ENCODE measurements around the gene SLC9A7. TPM values are rescaled to one million over a fixed set of nuclear protein-coding genes. Genes with fewer than 3 reads are reported as not detected.

The SLC9A7 gene
- total and polyA plus RNA-seq, 2 of the 13 experiments (the other 11 are each of a cell fraction or from before 2014, with no cell fraction given) = 5.8 to 7.2 TPM

DNA sequence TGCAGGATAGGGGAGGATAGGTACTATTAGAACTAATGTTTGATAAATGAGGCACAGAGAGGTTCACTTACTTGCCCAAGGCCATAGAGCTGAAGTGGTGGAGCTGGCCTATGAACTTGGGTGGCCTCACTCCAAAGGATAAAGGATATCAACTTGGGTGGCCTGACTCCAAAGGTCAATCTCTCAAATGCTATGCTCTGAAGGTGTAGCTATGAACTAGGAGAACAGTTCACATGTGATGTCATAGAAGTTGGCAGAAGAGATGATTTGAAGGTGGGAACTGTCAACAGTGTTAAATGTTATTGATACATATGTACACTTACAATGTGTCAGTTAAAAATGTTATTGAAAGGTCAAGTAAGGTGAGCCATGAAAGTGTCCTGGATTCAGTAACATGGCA is 191.5 kb downstream of the SLC9A7 start:
- no peak overlapping the region for H3K9ac ChIP-seq (ENCODE audit: insufficient read depth, low read depth, low read length)
- H3K79me2 ChIP-seq (ENCODE audit: insufficient read depth, low read length) = no peaks in the 10 kb centered on the region
- H3K9me3 ChIP-seq (ENCODE audit: low read length) = no peaks in the 10 kb centered on the region
- no TSS peak for BruUV-seq (replicated peaks)
- TF ChIP-seq ZNF703 (CRISPR knock-in tag; IDR thresholded peaks at IDR 0.05; ENCODE audit: borderline replicate concordance) (no peak), ZNF720 (CRISPR knock-in tag; IDR thresholded peaks at IDR 0.05) (no peak), ISL2 (CRISPR knock-in tag; IDR thresholded peaks at IDR 0.05) (no peak), CREB1 (IDR thresholded peaks at IDR 0.05) (no peak), CREB1 (CRISPR knock-in tag; IDR thresholded peaks at IDR 0.05) (no peak)
- TF ChIP-seq, protein P1, sequence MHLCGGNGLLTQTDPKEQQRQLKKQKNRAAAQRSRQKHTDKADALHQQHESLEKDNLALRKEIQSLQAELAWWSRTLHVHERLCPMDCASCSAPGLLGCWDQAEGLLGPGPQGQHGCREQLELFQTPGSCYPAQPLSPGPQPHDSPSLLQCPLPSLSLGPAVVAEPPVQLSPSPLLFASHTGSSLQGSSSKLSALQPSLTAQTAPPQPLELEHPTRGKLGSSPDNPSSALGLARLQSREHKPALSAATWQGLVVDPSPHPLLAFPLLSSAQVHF (CRISPR knock-in tag; IDR thresholded peaks at IDR 0.05) = no peak
- no peak overlapping the region for H2AFZ ChIP-seq (ENCODE audit: low read length)
- no peak overlapping the region for H3K4me3 ChIP-seq (replicated peaks in 1 of 3; ENCODE audit: insufficient read depth in 1 of 3, low read depth in 2 of 3, low read length in 3 of 3)
- POLR2A ChIA-PET = no interaction called here
- CTCF ChIA-PET (ENCODE audit: low intra/inter-chr PET ratio, low total read pairs) = no interaction called here
- H4K20me1 ChIP-seq (ENCODE audit: insufficient read depth, low read length) = no peaks in the 10 kb centered on the region
- in situ Hi-C loops (cut with HindIII; ENCODE audit: extremely low pct_ligation_motif_present, low pct_unique_long_range_greater_than_20kb) (no loop called here), intact Hi-C loops (cut with micrococcal nuclease; ENCODE audit: unreplicated experiment) (no loop called here)
- ATAC-seq (no peak), FAIRE-seq (no peak), DNase-seq (ENCODE audit: low spot score) (no peak)
- no peaks in the 10 kb centered on the region for H3K27me3 ChIP-seq (ENCODE audit: control insufficient read depth in 1 of 2, insufficient read depth in 2 of 2, low read length in 2 of 2)
- H3K36me3 ChIP-seq (replicated peaks in 1 of 2; ENCODE audit: control insufficient read depth in 1 of 2, insufficient read depth in 2 of 2, low read length in 2 of 2) = no peaks in the 10 kb centered on the region
- H3K4me1 ChIP-seq (ENCODE audit: insufficient read depth, low read length) = peaks cover 17% of the 10 kb centered on the region
- H3K27ac ChIP-seq (ENCODE audit: extremely low read length, insufficient read depth, low read length) = no peak overlapping the region
- H3K4me2 ChIP-seq (ENCODE audit: low read depth, low read length) = no peak overlapping the region

DNA sequence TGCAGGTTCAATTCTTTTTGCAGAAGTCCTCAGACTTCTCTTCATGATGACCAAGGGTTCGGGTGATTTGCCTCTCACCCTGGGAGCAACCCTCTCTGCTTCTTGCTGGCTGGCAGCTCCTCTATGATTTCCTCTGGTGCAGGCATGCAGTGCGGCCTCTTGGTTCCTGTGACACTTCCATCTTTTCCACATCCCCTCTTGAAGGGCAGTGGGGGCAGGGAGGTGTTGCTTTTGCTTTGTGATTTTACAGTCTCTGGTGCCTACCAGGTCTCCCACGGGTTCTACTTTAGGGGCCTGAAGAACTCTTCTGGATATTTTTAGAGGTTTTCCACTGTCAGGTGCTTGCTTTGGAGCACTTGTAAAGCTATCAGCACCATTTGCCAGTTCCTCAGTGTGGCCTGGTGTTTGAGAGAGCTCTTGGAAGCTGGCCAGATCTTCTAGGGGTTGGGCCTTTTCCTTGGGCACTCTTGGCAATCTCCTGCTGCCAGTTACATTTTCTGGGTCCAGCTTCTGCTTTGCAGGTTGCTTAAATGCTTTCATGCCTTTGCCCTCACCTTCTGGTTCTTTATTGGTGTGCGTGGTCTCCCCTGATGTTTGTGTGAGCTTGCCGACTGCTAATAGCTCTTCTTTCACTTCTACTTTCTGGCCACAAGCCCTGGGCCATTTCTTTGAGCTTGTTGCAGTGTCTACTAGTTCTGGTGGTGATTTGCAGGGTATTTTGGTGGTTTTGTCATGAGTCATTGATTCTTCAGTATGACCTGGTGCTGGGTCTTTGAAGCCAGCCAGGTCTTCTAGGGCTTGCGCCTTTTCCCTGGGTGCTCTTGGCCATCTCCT is 196.9 kb downstream of the SLC9A7 start:
- CTCF ChIA-PET (ENCODE audit: low intra/inter-chr PET ratio, low total read pairs) = no interaction called here
- TF ChIP-seq, protein P2, sequence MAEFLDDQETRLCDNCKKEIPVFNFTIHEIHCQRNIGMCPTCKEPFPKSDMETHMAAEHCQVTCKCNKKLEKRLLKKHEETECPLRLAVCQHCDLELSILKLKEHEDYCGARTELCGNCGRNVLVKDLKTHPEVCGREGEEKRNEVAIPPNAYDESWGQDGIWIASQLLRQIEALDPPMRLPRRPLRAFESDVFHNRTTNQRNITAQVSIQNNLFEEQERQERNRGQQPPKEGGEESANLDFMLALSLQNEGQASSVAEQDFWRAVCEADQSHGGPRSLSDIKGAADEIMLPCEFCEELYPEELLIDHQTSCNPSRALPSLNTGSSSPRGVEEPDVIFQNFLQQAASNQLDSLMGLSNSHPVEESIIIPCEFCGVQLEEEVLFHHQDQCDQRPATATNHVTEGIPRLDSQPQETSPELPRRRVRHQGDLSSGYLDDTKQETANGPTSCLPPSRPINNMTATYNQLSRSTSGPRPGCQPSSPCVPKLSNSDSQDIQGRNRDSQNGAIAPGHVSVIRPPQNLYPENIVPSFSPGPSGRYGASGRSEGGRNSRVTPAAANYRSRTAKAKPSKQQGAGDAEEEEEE (CRISPR knock-in tag; IDR thresholded peaks at IDR 0.05; ENCODE audit: borderline replicate concordance) = no peak
- TF ChIP-seq, protein P3, sequence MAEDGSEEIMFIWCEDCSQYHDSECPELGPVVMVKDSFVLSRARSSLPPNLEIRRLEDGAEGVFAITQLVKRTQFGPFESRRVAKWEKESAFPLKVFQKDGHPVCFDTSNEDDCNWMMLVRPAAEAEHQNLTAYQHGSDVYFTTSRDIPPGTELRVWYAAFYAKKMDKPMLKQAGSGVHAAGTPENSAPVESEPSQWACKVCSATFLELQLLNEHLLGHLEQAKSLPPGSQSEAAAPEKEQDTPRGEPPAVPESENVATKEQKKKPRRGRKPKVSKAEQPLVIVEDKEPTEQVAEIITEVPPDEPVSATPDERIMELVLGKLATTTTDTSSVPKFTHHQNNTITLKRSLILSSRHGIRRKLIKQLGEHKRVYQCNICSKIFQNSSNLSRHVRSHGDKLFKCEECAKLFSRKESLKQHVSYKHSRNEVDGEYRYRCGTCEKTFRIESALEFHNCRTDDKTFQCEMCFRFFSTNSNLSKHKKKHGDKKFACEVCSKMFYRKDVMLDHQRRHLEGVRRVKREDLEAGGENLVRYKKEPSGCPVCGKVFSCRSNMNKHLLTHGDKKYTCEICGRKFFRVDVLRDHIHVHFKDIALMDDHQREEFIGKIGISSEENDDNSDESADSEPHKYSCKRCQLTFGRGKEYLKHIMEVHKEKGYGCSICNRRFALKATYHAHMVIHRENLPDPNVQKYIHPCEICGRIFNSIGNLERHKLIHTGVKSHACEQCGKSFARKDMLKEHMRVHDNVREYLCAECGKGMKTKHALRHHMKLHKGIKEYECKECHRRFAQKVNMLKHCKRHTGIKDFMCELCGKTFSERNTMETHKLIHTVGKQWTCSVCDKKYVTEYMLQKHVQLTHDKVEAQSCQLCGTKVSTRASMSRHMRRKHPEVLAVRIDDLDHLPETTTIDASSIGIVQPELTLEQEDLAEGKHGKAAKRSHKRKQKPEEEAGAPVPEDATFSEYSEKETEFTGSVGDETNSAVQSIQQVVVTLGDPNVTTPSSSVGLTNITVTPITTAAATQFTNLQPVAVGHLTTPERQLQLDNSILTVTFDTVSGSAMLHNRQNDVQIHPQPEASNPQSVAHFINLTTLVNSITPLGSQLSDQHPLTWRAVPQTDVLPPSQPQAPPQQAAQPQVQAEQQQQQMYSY (CRISPR knock-in tag; IDR thresholded peaks at IDR 0.05) = no peak
- TF ChIP-seq ATF7-NPFF (CRISPR knock-in tag; IDR thresholded peaks at IDR 0.05; ENCODE audit: low read depth) = no peak
- TF ChIP-seq HNRNPUL1 (IDR thresholded peaks at IDR 0.05; ENCODE audit: low read depth, low read length) = no peak
- no peak for TF ChIP-seq CAMTA2 (CRISPR knock-in tag; IDR thresholded peaks at IDR 0.05; ENCODE audit: borderline replicate concordance)
- TF ChIP-seq PLRG1 (conservative IDR thresholded peaks at IDR 0.05) = no peak

More for the DNA sequence above, 196.9 kb downstream of the SLC9A7 start:
- H4K20me1 ChIP-seq (ENCODE audit: insufficient read depth, low read length) = no peaks in the 10 kb centered on the region
- no peaks in the 10 kb centered on the region for H3K79me2 ChIP-seq (ENCODE audit: insufficient read depth, low read length)
- no peaks in the 10 kb centered on the region for H3K36me3 ChIP-seq (replicated peaks in 1 of 2; ENCODE audit: control insufficient read depth in 1 of 2, insufficient read depth in 2 of 2, low read length in 2 of 2)
- intact Hi-C loops (cut with micrococcal nuclease; ENCODE audit: unreplicated experiment) (no loop called here), in situ Hi-C loops (cut with HindIII; ENCODE audit: extremely low pct_ligation_motif_present, low pct_unique_long_range_greater_than_20kb) (no loop called here)
- no peak for ATAC-seq
- no peaks in the 10 kb centered on the region for H3K4me1 ChIP-seq (ENCODE audit: insufficient read depth, low read length)
- H3K9me3 ChIP-seq (ENCODE audit: low read length) = no peaks in the 10 kb centered on the region
- POLR2A ChIA-PET = no interaction called here
- no peak overlapping the region for H2AFZ ChIP-seq (ENCODE audit: low read length)
- no peak for FAIRE-seq
- no peak overlapping the region for H3K9ac ChIP-seq (ENCODE audit: insufficient read depth, low read depth, low read length)
- no peaks in the 10 kb centered on the region for H3K27me3 ChIP-seq (ENCODE audit: control insufficient read depth in 1 of 2, insufficient read depth in 2 of 2, low read length in 2 of 2)
- DNase-seq (ENCODE audit: low spot score) = no peak
- H3K4me3 ChIP-seq (replicated peaks in 1 of 3; ENCODE audit: insufficient read depth in 1 of 3, low read depth in 2 of 3, low read length in 3 of 3) = no peak overlapping the region
- no peak overlapping the region for H3K27ac ChIP-seq (ENCODE audit: extremely low read length, insufficient read depth, low read length)
- 98% methylated on average over 4 of the region's 6 CpGs for WGBS (ENCODE audit: low lambda C conversion rate)
- no peak overlapping the region for H3K4me2 ChIP-seq (ENCODE audit: low read depth, low read length)
- no TSS peak for BruUV-seq (replicated peaks)

Measured in HepG2 (cell line).